SH-SY5Y (cell line): ENCODE data around the gene TRIM44.

ENCODE experiments used
- GATA2 ChIP-seq: IDR thresholded peaks from 2 replicates; pipeline ENCODE4 v1.6.1; 2011; ENCODE audit warnings: mild to moderate bottlenecking, low read depth, low read length
- GATA3 ChIP-seq: IDR thresholded peaks from 2 replicates; pipeline ENCODE4 v1.6.1; 2011; ENCODE audit warnings: low read depth, mild to moderate bottlenecking, low read length, moderate library complexity

GRCh38 chr11:35675901-35676610, 13.5 kb downstream of the TRIM44 start:
- no peak for TF ChIP-seq GATA3
- no peak for TF ChIP-seq GATA2
